ENCODE measurements around the gene SLC38A3.
"Not testable (repeated sequence)": the region's sequence is repeated elsewhere in the genome, so short reads cannot be mapped to it uniquely, and the experiment has no call there.

SLC38A3 gene

GRCh38 chr3:50211930-50212329, 6.9 kb downstream of the SLC38A3 start:
- DNase-seq = no peak

DNA sequence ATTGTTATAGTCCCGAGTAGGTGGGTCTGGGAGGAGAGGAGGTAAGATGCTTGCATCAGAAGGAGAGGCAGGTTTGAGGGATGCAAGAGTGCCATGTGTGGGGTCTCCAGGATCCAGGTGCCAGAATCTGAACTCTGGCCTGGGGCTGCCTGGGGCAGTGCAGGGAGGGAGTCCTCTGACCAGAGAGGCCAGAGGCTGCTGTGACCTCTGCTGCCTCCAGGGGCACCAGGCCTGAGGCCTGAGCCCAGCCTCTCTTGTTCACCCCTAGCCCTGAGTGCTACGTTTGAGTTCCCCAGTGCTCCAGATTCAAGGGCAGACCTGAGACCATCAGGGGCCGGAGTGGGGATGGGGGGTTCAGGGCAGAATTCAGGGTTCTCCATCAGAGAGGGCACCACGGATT, 7.4 kb downstream of the SLC38A3 start:
- no peak for DNase-seq

- DNase-seq = no peak
These were observed 7.9 kb downstream of the SLC38A3 start for GRCh38 chr3:50212971-50213370.

DNA sequence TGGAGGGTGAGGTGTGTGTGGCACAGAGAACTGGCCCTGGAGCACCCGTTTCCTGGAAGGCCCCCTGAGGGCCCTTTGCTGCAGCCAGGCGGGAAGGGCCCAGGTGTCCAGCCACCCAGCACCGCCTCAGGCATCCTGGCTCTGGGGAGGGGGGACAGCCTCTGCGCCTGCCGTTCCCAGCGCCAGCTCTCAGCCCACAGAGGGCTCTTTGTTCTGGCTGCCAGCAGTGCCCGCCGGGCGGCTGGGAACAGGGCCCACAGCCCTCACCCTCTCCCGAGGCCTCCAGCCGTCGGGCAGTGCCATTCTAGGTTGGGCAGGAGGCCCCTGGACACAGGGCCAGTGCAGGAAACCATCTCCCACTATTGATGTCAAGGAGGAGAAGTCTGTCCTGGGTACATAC, 8.3 kb downstream of the SLC38A3 start:
- no peak for DNase-seq

GRCh38 chr3:50214824-50215223, 9.8 kb downstream of the SLC38A3 start:
- no peak for DNase-seq

DNA sequence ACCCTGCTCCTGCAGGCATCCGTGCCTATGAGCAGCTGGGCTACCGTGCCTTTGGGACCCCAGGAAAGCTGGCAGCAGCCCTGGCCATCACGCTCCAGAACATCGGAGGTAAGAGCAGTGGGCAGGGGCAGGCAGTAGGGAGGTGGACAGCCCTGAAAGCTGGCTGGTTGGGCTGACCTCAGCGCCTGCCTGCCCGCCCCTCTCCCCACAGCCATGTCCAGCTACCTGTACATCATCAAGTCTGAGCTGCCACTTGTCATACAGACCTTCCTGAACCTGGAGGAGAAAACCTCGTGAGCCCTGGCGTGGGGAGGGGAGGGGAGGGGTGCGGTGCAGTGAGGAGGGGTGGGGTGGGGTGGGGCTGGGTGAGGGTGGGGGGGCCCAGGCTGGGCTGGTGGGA, 10.5 kb downstream of the SLC38A3 start:
- DNase-seq = no peak

DNA sequence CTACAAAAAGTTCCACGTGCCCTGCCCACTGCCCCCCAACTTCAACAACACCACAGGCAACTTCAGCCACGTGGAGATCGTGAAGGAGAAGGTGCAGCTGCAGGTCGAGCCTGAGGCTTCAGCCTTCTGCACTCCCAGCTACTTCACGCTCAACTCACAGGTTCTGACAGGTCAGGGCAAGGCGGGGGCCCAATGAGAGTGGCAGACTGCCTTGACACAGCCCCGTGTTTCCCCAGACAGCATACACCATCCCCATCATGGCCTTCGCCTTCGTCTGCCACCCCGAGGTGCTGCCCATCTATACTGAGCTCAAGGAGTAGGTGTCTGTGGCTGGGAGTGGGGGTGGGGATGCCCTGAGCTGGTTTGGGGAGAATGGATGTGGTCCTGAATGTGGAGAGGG, 12.6 kb downstream of the SLC38A3 start:
- no peak for DNase-seq

DNA sequence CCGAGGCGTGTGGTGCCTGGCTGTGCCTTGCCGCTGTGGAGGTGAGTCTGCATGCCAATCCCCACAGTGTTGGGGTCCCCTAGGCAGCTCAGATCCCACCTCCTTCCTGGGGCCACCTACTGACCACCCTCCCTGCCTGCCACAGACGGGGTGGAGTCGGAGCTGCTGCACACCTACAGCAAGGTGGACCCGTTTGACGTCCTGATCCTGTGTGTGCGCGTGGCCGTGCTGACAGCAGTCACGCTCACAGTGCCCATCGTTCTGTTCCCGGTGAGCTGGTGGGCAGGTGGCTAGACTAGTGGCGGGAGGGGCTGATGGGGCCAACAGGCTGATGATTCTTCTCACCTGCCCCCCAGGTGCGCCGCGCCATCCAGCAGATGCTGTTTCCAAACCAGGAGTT, 13.4 kb downstream of the SLC38A3 start:
- DNase-seq = no peak

- no peak for DNase-seq
These were observed 14.2 kb downstream of the SLC38A3 start for GRCh38 chr3:50219285-50219684.

GRCh38 chr3:50220109-50220508, 15.0 kb downstream of the SLC38A3 start:
- DNase-seq = no peak

- DNase-seq = no peak
These were observed 16.0 kb downstream of the SLC38A3 start for GRCh38 chr3:50221051-50221410.

DNA sequence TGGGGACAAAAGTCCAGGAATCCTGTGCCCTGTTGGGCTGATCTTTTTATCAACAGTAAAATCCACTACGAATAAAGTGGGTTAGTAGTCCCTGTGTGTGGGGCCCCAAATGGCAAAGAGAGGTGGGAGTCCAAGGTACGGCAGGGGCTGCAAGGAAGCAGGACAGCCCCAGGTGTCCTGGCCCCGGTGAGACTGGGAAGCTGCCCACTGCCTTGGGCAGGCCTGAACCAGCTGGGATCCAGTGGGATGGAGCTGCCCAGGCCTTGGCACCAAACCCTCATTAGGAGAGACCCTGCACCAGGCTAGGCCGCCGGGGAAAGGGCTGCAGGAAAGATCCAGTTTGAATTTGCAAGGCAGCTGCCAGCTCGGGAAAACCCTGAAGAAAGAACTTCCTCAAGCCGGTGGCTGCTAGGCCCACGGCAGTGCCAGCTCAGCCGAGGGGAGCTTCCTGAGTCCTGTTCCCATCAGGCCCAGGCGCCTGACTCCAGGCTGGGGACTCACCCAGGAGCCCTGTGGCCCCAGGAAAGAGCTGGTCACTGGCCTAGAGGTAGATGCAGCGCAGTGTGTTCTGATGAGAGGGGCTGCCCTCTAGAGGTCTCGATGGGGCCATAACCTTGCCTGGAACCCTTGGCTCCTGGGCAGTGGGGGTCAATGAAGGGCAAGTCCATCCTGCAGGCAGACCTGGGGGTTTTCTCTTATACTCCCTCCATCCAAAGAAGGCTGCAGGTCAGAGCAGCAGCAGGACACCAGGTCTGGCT, 16.5 kb downstream of the SLC38A3 start:
- DNase-seq = no peak

DNA sequence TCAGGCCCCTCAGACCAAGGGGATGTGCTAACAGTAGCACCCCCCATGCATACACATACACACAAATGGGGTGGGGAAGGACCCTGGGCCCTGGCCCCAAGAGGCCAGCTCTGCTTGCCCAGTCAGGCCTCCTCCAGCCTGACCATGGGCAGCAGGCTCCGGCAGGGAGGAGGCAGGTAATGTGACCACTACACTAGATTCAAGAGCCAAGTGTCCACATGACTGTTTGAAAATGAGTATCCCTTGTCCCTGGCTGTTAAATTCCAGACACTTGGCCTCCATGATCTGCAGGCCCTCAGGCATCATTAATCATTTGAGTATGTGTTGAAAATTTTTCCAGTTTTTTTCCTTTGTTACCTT, 17.1 kb downstream of the SLC38A3 start:
- no peak for DNase-seq

- DNase-seq = no peak
These were observed 19.6 kb downstream of the SLC38A3 start for GRCh38 chr3:50224639-50225038.

DNA sequence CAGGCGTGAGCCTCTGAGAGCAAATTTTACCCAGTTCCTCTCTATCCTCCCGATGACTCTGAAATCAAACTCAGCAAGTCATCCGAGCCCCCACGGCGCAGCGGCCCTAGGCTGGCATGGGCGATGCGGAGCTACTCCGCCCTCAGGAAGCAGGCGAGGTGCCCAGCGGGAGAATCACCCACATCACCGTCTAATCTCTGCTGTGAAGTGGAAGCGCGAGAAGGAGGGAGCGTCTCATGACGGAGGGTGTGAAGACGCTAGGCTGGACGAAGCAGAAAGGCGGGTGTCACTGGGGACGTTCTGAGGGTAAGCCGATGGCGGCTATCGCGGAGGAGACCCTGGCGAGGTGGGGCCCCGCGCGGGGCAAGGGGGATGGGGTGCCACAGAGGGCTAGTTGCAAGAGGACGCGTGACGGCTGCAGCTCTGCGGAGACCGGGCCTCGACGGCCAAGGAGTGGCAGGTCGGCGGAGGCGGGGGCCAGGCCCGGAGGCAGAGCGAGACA, 21.9 kb downstream of the SLC38A3 start:
- DNase-seq = no peak

- peak; percentile 88 for DNase-seq
These were observed 22.5 kb downstream of the SLC38A3 start for GRCh38 chr3:50227390-50228183.

DNA sequence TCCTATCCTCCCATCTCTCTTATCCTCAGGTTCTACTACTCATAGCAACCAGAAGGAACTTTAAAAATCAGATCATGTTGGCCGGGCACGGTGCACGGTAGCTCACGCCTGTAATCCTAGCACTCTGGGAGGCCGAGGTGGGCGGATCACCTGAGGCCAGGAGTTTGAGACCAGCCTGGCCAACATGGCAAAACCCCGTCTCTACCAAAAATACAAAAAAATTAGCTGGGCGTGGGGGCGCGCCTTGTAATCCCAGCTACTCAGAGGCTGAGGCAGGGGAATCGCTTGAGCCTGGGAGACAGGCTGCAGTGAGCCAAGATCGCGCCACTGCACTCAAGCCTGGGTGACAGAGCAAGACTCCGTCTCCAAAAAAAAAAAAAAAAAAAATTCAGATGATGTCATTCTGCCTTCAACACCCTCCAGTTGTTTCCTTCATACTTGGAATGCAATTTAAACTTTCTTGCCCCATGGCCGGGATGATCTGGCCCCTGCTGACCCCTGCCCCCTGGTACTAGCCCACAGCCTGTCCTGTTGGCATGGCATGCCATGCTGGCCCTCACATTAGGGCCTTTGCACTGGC, 23.2 kb downstream of the SLC38A3 start:
- DNase-seq = not testable (repeated sequence)

DNA sequence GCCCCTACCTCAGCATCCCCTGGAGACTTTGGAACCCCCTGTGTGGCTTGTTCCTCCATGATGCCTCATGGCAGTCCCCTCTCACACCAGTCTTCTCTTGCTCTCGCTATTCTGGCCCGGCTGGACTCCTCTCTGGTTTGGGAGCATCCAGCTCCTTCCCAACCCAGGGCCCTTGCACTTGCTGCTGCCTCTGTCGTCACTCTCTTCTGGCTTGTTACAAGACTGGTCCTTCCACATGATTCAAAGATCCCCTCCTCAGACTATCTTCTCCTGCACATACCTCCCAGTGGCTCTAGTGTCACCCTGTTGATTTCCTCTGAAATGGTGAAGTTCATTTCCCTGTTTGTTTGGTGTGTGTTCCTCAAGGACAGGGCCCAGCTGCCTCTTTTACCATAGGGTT, 24.4 kb downstream of the SLC38A3 start:
- DNase-seq = no peak

- no peak for DNase-seq
These were observed 25.2 kb downstream of the SLC38A3 start for GRCh38 chr3:50230104-50230793.

DNA sequence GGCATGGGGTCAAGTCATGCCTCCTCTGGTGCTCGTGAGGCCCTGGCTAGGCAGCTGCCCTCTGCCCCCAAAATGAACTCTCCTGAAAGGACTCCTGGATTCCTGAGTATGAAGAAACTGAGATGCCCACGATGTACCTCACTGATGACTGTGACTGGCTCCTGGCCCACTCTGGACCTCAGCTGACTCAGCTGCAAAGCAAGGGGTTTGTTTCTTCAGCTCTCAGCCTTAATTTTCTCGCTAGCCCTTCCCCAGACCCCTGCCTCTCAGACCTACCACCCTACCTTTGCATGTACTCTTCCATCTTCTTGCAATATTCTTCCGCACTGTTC, 25.7 kb downstream of the SLC38A3 start:
- no peak for DNase-seq

DNA sequence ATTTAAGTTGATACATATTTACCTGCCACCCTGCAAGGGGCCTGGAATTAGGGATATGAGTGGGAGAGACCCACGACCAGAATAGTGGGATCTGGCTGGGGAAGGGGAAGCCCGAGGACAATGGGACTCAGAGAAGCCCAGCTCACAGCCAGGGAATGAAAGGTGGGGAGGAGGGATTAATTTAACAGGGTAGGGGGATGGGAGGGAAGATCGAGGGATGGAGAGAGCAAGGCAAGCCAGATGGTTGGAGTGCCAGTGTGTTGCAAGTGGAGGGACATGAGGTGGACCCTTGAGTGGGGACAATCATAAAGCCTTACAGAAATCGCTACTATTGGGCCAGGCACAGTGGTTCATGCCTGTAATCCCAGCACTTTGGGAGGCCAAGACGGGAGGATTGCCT, 26.5 kb downstream of the SLC38A3 start:
- DNase-seq = no peak

DNA sequence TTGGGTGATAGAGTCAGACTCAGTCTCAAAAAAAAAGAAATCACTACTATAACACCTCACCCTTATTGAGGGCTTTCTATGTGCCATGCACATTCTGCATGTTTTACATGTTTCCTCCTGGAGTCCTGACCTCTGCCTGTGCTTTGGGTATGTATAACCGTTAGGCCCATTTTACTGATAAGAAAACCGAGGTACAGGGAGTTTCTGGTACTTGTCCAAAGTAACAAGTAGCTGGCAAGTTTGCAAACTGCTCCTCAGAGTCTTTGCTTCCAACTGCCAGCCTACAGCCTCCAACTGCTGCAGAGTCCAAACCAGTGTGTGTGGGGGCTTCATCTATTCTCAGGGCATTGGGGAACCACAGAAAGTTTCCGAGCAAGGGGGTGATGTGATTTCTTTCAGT, 27.2 kb downstream of the SLC38A3 start:
- no peak for DNase-seq

- no peak for DNase-seq
These were observed 28.1 kb downstream of the SLC38A3 start for GRCh38 chr3:50233176-50233575.
